AG04450 (cell line): ENCODE results near the gene COL23A1. TPM values are rescaled to one million over a fixed set of nuclear protein-coding genes. Genes with fewer than 3 reads are reported as not detected.

ENCODE experiments used
- CTCF ChIA-PET: fragments of 300-600, 350-600 bp; formaldehyde crosslinking; extraction: SDS; loops from one replicate; lab custom pipeline; 2022; ENCODE audit warnings: antibody characterized with exemption, inconsistent platforms; lab: Charles Lee
- POLR2A ChIA-PET: fragments of 350-600 bp; formaldehyde crosslinking; extraction: SDS; loops from one replicate; lab custom pipeline; 2021; ENCODE audit warnings: antibody characterized with exemption, inconsistent platforms; lab: Yijun Ruan, JAX
- DNase-seq: peaks from one replicate; pipeline ENCODE4 v3.0.0-alpha.2; 2011; ENCODE audit warnings: low read depth, low spot score
- H3K27ac ChIP-seq: one replicate; pipeline ENCODE4 v1.5.1; 2012; ENCODE audit warnings: low read depth, low read length, control low read depth
- H3K27me3 ChIP-seq: one replicate; pipeline ENCODE4 v1.6.0; 2012; ENCODE audit warnings: low read length; ENCODE audit not compliant: control insufficient read depth, insufficient read depth
- H3K4me3 ChIP-seq: 2 replicates; pipeline ENCODE4 v1.5.1; 2011; ENCODE audit warnings: mild to moderate bottlenecking, low read depth, low read length, control low read depth
- H3K9me3 ChIP-seq: 2 replicates; pipeline ENCODE4 v1.5.1; 2012; ENCODE audit warnings: low read length; ENCODE audit not compliant: control insufficient read depth, insufficient read depth
- CTCF ChIP-seq: IDR thresholded peaks from 2 replicates; pipeline ENCODE4 v1.5.1; 2011; ENCODE audit warnings: low read depth, low read length, control low read depth, inconsistent platforms
- polyA plus RNA-seq: library from polyadenylated mRNA; depleted of rRNA; stranded (reverse); fragments of >200 nt; gene quantifications from 2 replicates; pipeline ENCODE4 v1.2.3, GENCODE V29; 2011

Gene COL23A1
- polyA plus RNA-seq, 1 experiment: not detected

GRCh38 chr5:178290376-178290775, 299.8 kb downstream of the COL23A1 start:
- Histone ChIP-seq H3K4me3 (no peak overlapping the region), H3K9me3 (peaks cover 37% of the 10 kb centered on the region), H3K27me3 (no peaks in the 10 kb centered on the region), H3K27ac (no peak overlapping the region)
- CTCF ChIA-PET: no interaction called here
- no peak for DNase-seq
- POLR2A ChIA-PET: no interaction called here
- no peak for TF ChIP-seq CTCF

GRCh38 chr5:178289438-178289837, 300.8 kb downstream of the COL23A1 start:
- TF ChIP-seq CTCF: no peak
- no peak for DNase-seq
- ChIA-PET CTCF (no interaction called here), POLR2A (no interaction called here)
- Histone ChIP-seq H3K27me3 (no peaks in the 10 kb centered on the region), H3K27ac (no peak overlapping the region), H3K9me3 (peaks cover 39% of the 10 kb centered on the region), H3K4me3 (no peak overlapping the region)

- no peak for TF ChIP-seq CTCF
- Histone ChIP-seq H3K4me3 (no peak overlapping the region), H3K9me3 (peaks cover 43% of the 10 kb centered on the region), H3K27ac (no peak overlapping the region), H3K27me3 (no peaks in the 10 kb centered on the region)
- no peak for DNase-seq
- CTCF ChIA-PET: interaction anchor here (0.6 kb wide), 1 partner anchor 1623 kb away, joined by 3 read pairs; no protein-coding TSS in a partner anchor
- POLR2A ChIA-PET: no interaction called here
Measured at GRCh38 chr5:178288401-178289368, 301.5 kb downstream of the COL23A1 start.

GRCh38 chr5:178287791-178288105, 302.4 kb downstream of the COL23A1 start:
- POLR2A ChIA-PET: no interaction called here
- Histone ChIP-seq H3K9me3 (peaks cover 44% of the 10 kb centered on the region), H3K4me3 (no peak overlapping the region), H3K27ac (no peak overlapping the region), H3K27me3 (no peaks in the 10 kb centered on the region)
- no peak for DNase-seq
- CTCF ChIA-PET: no interaction called here
- TF ChIP-seq CTCF: no peak

- DNase-seq: no peak
- Histone ChIP-seq H3K4me3 (no peak overlapping the region), H3K27me3 (no peaks in the 10 kb centered on the region), H3K27ac (no peak overlapping the region), H3K9me3 (peaks cover 44% of the 10 kb centered on the region)
- TF ChIP-seq CTCF: no peak
- CTCF ChIA-PET: no interaction called here
- POLR2A ChIA-PET: no interaction called here
Measured at GRCh38 chr5:178287091-178287790, 303.0 kb downstream of the COL23A1 start.
